Measurements from ENCODE around the gene LRRC8C. TPM values are rescaled to one million over a fixed set of nuclear protein-coding genes. Genes with fewer than 3 reads are reported as not detected.

LRRC8C gene
- total and polyA plus RNA-seq, 2 donors (not counting 1 experiment from before 2014, with no cell fraction given), result 3.9 to 6.8 TPM

GRCh38 chr1:89607586-89608318 is 25.2 kb upstream of the LRRC8C start:
- H3K4me3 ChIP-seq (ENCODE audit: control extremely low read depth in 1 of 5, extremely low read depth in 1 of 5, insufficient read depth in 1 of 5, low read depth in 2 of 5, low read length in 4 of 5), result peak overlapping the region in 1 of 5 experiments; percentile 13
- no peak overlapping the region for H2AFZ ChIP-seq (ENCODE audit: insufficient read depth, low read depth, low read length, poor library complexity, severe bottlenecking)
- H3K4me3 Mint-ChIP-seq, result peak overlapping the region; percentile 68
- H3K4me2 ChIP-seq (replicated peaks; ENCODE audit: low read depth, low read length, poor library complexity, severe bottlenecking), result peak overlapping the region; percentile 54
- H3K4me1 Mint-ChIP-seq, result peaks cover 56% of the 10 kb centered on the region
- TF ChIP-seq CTCF (IDR thresholded peaks at IDR 0.05) (no peak), EZH2 (IDR thresholded peaks at IDR 0.05; ENCODE audit: borderline replicate concordance, insufficient read depth, low read depth, low read length, poor library complexity, severe bottlenecking) (no peak)
- no peaks in the 10 kb centered on the region for H3K27me3 Mint-ChIP-seq
- H3K36me3 ChIP-seq (replicated peaks in 1 of 2; ENCODE audit: control extremely low read depth in 1 of 2, control insufficient read depth in 1 of 2, extremely low read depth in 1 of 2, insufficient read depth in 2 of 2, low read length in 1 of 2), result no peaks in the 10 kb centered on the region
- ChIA-PET CTCF (interaction anchor here (1.0 to 11.5 kb wide), 6 partner anchors 9 to 155 kb away, joined by 3 to 83 read pairs (median 4); no protein-coding TSS in a partner anchor), POLR2A (no interaction called here)
- H3K27ac ChIP-seq (ENCODE audit: low read length in 2 of 2), result peak overlapping the region in 1 of 2 donors; percentile 52
- peak; percentile 4 for ATAC-seq (ENCODE audit: low read depth)
- H4K20me1 ChIP-seq (ENCODE audit: control insufficient read depth, insufficient read depth, low read length, poor library complexity, severe bottlenecking), result no peaks in the 10 kb centered on the region
- no peaks in the 10 kb centered on the region for H3K27me3 ChIP-seq (replicated peaks in 1 of 4; ENCODE audit: control extremely low read depth in 1 of 4, control insufficient read depth in 3 of 4, insufficient read depth in 4 of 4, low read length in 3 of 4)
- DNase-seq, result no peak
- intact Hi-C loops (cut with micrococcal nuclease), result no loop called here
- H3K79me2 ChIP-seq (ENCODE audit: control insufficient read depth, insufficient read depth, low read length), result no peaks in the 10 kb centered on the region
- WGBS (ENCODE audit: insufficient coverage), result no CpG with 5 or more reads among the region's 5 CpGs
- peaks cover 0 to 6% (median 0%) of the 10 kb centered on the region in 3 donors for H3K9me3 ChIP-seq (ENCODE audit: control extremely low read depth in 1 of 3, control insufficient read depth in 2 of 3, insufficient read depth in 1 of 3, low read length in 2 of 3)
- peak overlapping the region; percentile 19 for H3K9ac ChIP-seq (ENCODE audit: low read length)
- no peaks in the 10 kb centered on the region for H3K9me3 Mint-ChIP-seq (ENCODE audit: insufficient read depth)
- H3K4me1 ChIP-seq (ENCODE audit: control insufficient read depth in 2 of 2, insufficient read depth in 2 of 2, low read length in 2 of 2), result peaks cover 44 to 58% of the 10 kb centered on the region in 2 donors
- peak overlapping the region; percentile 87 for H3K27ac Mint-ChIP-seq
